Stimulated activated CD4-positive, alpha-beta T cell treated with anti-CD3 and anti-CD28 coated beads, Interleukin-1b, Interleukin-23, amount 100 ng/mL, for 24 hours (primary cell): ENCODE results near the gene DNAJB13.
A peak's percentile ranks its signal among the peaks of the same experiment; 100 is the strongest.

Source experiments
- DNase-seq, 4 experiments: peaks; one replicate each; pipeline ENCODE4 v3.0.0-alpha.2; 2020; ENCODE audit warnings: low read depth in 4 of 4, low spot score in 1 of 4

Gene DNAJB13

GRCh38 chr11:74012074-74012809 is 61.4 kb downstream of the DNAJB13 start:
- no peak for DNase-seq

DNA sequence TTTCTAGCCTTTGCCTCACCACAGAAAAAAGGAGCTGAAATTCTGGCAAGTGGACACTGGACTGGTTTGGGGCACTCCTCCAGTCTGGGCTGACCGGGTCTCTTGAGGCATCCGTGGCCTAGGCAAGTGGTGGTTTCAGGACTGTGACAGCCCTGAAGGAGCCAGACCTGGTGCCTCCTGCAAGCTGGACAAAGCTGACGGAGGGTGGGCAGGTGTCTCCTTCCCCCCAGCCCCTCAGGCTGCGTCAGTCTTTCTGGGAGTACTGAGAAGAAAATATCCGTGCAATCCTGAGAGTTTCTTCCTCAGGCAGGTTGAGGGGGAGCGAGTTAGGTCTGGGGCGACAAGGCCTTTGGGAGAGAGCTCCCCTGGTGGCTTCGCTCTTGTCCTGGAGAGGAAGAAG is 62.3 kb downstream of the DNAJB13 start:
- no peak for DNase-seq

- DNase-seq: no peak
Measured at GRCh38 chr11:74014880-74015279, 64.1 kb downstream of the DNAJB13 start.

GRCh38 chr11:74015919-74016684 is 65.3 kb downstream of the DNAJB13 start:
- DNase-seq: no peak

- DNase-seq: no peak
Measured at GRCh38 chr11:74017631-74018030, 66.8 kb downstream of the DNAJB13 start.

- no peak for DNase-seq
Measured at GRCh38 chr11:74018331-74019005, 67.6 kb downstream of the DNAJB13 start.

DNA sequence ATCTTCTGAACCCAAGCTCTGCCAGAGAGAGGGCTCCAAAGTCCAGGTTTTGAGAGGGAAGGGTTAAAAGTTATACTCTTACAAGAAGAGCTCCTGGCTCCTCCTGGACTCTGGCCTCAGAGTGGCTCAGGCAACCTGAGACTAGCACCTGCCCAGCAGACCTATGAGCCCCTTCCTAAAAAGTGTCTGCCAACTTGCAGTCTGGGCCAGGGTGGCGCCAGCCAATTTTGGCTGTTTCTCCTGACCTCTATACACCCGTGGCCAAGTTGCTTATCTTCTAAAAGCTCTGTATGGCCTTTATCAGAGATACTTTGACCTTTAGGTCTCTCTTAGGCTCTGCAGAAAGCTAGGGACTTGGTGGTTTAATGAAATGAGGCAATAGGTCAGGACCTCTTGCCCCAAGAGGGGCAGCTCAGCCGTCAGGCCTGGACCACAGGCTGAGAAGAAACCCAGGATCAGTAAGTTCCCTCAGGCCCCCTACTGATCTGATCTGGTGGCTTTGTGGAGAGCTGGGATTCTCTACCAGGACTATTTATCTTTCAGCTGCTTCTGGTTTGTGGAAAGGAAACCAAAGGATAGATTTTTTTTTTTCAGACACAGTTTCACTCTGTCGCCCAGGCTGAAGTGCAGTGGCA is 68.4 kb downstream of the DNAJB13 start:
- no peak for DNase-seq

DNA sequence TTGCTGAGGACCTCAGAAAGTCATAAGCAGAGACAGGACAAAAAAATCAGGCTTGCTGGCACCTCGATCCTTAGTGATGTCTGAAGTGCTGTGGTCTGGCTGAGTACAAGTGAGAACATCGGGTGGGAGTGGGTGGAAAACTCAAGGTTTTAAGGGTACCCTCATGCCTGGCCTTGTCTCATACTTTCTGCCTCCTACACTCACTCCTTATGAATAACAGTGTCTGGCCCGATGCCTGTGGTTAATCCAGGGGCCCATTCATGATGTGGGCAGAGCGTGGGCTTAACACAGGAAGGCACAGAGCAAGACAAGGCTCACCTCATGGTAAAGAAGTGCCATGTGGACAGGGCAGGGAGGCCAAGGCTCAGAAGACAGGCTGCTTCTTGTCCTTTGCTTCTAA is 69.0 kb downstream of the DNAJB13 start:
- DNase-seq: peak in 2 of 4 experiments; percentile 39 to 61
